Measurements from ENCODE around the gene ARFGAP1. TPM values are rescaled to one million over a fixed set of nuclear protein-coding genes. Genes with fewer than 3 reads are reported as not detected.

ARFGAP1 gene
- total RNA-seq, 4 donors from 2014 or later: 16.1 to 46.2 (median 22.7) TPM

DNA sequence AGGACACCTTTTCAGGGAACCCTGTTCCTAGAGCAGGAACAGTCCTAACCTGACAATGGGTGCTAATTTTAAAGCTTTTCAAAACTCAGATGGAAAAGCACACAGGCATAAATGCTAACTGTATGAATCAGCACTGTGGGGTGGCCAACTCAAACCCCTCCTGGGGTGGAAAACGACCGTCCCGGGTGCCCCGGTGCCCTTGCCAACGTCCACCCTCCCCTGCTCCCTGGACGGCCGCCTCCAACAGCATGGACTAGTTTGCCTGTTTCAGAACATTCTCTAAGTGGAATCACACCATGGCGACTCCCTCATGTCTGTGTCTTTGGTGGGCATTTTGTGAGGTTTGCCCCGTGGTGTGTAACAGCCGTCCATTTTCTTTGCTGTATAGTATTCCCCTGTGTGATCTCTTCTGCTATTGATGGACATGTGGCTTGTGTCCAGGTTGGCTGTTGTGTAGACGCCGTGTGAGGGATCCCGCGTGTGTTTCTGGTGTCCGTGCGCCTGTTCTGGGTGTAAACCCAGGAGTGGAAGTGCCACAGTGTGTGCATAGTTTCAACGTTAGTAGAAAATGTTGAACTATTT, 26.2 kb downstream of the ARFGAP1 start:
- TF ChIP-seq, protein P1, sequence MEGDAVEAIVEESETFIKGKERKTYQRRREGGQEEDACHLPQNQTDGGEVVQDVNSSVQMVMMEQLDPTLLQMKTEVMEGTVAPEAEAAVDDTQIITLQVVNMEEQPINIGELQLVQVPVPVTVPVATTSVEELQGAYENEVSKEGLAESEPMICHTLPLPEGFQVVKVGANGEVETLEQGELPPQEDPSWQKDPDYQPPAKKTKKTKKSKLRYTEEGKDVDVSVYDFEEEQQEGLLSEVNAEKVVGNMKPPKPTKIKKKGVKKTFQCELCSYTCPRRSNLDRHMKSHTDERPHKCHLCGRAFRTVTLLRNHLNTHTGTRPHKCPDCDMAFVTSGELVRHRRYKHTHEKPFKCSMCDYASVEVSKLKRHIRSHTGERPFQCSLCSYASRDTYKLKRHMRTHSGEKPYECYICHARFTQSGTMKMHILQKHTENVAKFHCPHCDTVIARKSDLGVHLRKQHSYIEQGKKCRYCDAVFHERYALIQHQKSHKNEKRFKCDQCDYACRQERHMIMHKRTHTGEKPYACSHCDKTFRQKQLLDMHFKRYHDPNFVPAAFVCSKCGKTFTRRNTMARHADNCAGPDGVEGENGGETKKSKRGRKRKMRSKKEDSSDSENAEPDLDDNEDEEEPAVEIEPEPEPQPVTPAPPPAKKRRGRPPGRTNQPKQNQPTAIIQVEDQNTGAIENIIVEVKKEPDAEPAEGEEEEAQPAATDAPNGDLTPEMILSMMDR (IDR thresholded peaks at IDR 0.05; ENCODE audit: low read depth): no peak

DNA sequence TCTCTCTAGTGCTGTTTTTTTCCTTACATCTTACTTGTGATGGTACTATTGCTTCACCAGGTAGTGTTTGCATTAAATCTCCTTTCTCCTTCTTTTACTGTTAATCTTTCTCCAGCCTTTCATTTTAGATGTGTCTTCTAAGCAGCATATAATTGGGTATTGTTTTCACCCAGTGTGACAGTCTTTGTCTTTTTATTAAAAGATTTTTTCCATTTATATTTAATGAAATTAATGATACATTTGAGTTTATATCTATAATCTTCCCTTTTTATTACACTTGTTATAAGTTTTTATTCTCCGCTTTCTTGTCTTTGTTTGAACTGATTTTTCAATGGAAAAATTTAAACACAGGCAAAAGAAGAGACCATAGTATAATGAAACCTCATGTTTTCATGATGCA, 29.1 kb downstream of the ARFGAP1 start:
- TF ChIP-seq, protein P1 (IDR thresholded peaks at IDR 0.05; ENCODE audit: low read depth): no peak

DNA sequence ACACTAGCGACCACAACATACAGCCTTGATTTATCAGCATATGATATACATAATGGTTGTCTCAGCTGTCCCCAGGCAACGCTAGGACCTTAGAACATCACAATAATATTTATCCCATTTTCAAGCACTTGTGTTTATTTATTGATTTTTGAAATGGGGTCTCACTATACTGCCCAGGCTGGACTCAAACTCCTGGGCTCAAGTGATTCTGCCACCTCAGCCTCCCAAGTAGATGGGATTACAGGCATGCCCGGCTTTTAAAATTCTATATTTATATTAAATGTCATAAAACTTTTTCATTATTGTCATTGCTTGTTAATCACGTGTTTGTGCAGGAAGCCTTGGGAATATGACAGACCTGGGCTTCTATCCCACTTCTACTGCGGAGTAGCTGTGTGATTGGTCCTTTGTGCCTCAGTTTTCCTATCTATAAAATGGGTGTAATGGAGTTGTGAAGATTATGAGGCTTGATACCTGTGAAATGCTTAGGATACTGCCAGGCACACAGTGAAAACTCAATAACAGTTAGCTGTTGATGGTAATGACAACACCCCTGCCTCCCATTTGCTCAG, 30.6 kb downstream of the ARFGAP1 start:
- TF ChIP-seq, protein P1 (IDR thresholded peaks at IDR 0.05; ENCODE audit: low read depth): no peak

DNA sequence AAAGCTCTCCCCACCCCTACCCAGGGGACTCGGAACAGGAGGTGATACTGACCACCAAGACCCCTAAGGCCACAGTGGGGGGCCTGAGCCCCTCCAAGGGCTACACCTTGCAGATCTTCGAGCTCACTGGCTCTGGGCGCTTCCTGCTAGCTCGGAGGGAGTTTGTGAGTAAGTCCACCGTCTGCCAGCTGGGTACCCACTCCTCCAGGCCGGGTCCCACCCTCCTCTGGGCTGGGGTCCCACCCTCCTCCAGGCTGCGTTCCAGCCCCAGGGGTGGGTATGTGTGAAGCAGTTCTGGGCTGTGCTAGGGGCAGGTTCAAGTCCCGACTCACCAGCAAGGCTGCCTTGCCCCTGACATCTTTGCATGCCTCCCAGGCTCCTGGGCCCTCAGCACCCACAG, 32.8 kb downstream of the ARFGAP1 start:
- TF ChIP-seq, protein P1 (IDR thresholded peaks at IDR 0.05; ENCODE audit: low read depth): no peak

DNA sequence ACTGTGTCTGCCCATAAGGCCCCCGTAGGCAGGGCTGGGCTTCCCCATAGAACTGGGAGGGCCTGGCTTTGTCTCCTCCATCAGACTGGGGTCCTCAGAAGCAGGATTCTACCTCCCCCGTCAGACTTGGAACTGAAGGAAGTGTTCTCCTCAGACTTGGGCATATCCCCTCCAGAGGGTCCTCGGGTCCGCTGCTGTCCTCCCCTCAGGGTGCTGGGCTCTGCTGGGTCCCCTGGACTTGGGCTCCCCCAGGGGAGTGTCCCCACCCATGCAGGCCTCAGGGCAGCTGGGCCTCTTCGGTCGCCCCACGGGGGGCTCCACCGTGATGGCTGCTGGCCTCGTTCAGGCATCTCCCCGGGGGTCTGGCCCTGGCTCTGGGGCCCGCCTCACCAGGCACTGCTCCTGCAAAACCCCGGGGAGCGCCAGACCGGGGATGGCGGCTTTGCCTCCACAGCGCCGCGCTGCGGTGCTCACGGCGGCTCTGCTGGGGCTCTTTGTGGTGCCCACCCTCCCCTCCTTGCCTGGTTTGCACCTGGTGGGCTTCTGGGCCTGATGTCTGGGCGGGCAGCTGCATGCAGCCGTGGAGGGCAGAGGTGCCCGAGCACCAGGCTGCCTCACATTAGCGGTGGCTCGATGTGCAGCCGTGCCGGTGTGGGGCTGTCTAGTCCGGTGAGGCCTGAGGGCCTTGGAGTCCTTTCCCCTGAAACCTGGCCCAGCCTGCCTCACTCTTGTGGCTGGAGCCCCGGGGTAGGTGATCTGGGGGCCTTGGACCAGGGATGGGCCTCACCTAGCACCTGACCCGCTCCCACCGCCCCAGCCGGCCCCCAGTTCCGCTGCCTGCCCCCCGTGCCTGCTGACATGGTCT, 34.3 kb downstream of the ARFGAP1 start:
- TF ChIP-seq, protein P1 (IDR thresholded peaks at IDR 0.05; ENCODE audit: low read depth): no peak

DNA sequence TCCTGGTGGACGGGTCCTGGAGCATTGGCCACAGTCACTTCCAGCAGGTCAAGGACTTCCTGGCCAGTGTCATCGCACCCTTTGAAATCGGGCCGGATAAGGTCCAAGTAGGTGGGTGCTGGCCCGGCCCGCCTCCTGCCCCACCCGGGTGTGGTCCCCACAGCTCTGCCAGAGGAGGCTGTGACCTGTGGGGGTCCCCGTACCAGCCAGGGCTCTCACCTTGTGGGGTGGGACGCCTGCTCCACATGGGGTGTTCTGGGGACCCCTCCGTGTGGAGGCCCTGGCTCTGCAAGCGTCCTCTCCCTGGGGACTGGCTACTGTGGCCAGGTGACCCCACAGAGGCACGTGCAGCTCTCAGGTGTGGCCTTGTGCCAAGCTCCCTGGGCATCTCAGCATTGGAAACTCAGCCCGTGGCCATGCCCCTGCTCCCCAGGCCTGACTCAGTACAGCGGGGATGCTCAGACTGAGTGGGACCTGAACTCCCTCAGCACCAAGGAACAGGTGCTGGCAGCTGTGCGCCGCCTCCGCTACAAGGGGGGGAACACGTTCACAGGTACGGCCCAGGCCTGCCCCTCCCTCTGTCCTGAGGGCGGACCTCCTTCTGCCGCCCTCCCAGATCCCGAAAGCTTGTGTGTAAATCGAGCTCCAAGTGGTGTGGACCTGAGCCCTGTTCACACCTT, 35.1 kb downstream of the ARFGAP1 start:
- TF ChIP-seq, protein P1 (IDR thresholded peaks at IDR 0.05; ENCODE audit: low read depth): no peak

Data from subcutaneous adipose tissue (tissue), 4 donors.